NCI-H1436 treated with DMSO at 0.1 percent for 48 hours (cell line): ENCODE measurements around the gene NUFIP2.
"Not testable (repeated sequence)": the region's sequence is repeated elsewhere in the genome, so short reads cannot be mapped to it uniquely, and the experiment has no call there.

Experiments
- DNase-seq: peaks from one replicate; lab custom pipeline; 2025; lab: John Stamatoyannopoulos, UW

NUFIP2 gene

GRCh38 chr17:29238133-29238850, 55.7 kb downstream of the NUFIP2 start:
- DNase-seq: no peak

DNA sequence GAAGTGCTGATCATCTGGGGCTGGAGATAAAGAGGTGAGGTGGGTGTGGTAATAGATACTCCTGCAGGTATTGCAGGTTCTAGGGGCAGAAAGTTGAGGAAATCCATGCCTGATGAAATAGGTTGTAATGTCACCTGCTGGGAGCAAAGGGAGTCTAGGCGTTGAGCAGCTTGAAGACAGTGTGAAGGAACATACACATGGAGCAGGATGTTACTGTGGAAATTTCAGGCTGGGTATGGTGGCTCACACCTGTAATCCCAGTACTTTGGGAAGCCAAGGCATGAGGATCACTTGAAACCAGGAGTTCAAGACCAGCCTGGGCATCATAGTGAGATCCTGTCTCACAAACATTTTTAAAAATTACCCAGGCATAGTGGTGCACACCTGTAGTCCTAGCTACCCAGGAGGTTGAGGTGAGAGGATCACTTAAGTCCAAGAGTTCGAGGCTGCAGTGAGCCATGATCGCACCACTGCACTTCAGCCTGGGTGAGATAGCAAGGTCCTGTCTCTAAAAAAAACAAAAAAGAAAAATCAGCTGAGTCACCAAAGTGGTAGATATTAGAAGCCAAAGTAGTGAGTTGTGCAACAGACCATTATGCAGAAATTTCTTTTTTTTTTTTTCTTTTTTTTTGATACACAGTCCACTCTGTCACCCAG, 56.3 kb downstream of the NUFIP2 start:
- no peak for DNase-seq

DNA sequence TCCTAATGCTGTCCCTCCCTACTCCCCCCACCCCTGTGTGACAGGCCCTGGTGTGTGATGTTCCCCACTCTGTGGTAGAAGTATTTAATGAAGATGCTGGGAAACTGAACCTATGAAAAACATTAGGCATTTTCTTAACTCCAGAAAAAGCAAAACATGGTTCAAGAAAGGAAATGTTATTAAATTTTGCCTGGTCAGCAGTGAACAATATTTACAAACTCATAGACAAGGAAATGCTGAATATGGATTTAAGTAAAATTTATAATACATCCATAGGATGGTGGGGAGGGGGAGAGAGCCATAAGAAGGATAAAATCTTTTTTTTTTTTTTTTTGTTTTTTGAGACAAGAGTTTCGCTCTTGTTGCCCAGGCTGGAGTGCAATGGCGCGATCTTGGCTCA, 58.0 kb downstream of the NUFIP2 start:
- no peak for DNase-seq

DNA sequence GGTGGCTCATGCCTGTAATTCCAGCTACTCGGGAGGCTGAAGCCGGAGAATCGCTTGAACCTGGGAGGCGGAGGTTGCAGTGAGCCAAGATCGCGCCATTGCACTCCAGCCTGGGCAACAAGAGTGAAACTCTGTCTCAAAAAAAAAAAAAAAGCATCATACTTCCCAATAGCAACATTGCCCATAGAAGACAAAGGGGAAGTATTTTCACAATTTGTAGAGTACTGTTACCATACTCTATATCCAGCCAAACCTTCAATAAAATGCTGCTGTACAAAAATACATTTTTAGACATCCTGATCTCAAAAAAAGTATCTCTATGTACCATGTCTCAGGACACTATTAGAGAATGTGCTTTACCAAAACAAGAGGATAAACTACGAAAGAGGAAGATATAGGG, 59.0 kb downstream of the NUFIP2 start:
- DNase-seq: not testable (repeated sequence)

- DNase-seq: no peak
Observed at GRCh38 chr17:29233301-29233700, 60.6 kb downstream of the NUFIP2 start.

DNA sequence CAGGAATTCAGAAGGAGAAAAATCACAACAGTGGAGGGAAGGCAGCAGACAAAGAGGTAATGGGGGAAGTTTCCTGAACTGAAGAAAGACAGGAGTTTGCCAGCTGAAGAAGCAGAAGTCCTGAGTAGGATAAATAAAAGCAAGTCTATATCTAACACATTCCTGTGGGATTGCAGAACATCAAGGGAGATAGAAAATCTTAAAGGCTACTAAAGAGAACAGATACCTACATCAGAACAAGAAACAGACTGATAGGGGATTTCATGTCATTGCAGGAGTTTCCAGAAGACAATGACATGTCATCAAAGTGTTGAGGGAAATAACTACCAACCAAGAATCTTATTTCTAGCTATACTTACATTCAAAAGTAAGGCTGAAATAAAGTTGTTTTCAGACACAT, 68.6 kb downstream of the NUFIP2 start:
- no peak for DNase-seq

- DNase-seq: not testable (repeated sequence)
Observed at GRCh38 chr17:29221338-29221737, 72.6 kb downstream of the NUFIP2 start.

DNA sequence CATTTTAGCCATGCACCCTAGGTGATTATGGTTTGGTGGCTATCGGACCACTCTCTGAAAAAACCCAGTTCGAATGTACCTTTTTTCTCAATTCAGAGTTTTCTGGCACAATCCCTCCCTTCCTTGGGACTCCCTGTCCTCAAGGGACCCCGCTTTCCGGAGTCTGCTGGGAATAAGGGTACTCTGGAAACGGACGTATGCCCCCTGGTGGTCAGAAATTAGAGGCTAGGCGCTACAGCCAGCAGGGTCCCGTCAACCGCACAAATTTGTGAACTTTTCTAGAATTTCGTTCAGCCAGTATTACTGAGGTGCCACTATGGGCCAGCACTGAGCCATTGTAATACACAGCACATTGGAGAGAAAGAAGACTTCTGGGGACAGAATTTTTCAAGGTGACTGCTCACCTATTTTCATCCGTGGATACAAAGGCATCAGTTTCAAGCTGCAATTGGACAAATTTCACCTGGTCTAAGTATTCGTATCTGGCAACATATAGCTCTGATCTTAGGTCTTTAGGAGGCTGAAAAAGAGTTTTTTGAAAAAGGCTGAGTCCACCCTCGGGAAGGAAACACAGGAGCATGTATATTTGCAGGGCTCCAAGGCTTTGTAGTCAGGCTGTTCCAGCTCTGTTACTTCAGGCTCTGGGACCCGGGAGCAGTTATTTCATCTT, 74.4 kb downstream of the NUFIP2 start:
- DNase-seq: peak; percentile 10

- no peak for DNase-seq
Observed at GRCh38 chr17:29216856-29217255, 77.1 kb downstream of the NUFIP2 start.

DNA sequence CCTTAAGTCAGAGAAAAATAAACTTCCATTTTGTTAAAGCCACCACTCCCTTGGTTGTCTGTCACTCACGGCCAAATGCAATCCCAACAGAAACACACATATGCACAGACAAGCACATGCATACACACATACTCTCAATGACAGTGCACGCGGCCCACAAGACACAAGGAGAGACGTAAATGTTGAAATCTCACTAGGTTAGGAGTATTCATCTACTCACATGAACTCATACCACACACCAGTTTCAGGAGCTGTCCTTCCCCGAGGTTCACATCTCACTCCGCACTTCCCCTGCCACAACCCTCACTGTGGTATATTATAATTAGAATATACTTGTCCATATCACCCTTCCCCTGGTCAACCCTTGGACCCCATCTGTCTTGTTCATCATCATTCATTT, 77.8 kb downstream of the NUFIP2 start:
- no peak for DNase-seq

- no peak for DNase-seq
Observed at GRCh38 chr17:29215717-29216116, 78.2 kb downstream of the NUFIP2 start.

DNA sequence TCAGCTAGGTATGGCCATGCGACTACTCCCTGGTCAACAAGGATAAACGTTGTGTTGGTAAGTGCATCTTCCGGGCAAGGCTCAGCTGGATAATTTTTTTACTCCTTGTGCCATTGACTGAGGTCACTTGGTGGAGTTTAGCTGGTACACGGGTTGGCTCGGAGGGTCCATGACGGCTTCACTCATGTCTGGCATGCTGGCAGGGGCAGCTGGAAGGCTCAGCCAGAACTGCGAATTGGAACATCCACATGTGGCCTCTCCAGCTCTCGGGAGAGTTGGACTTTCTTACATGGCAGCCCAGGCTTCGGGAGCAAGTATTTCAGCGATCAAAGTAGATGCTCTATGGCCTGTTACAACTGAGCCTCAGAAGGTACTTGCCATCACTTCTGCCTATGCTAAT, 78.8 kb downstream of the NUFIP2 start:
- DNase-seq: no peak

- no peak for DNase-seq
Observed at GRCh38 chr17:29214215-29215146, 79.5 kb downstream of the NUFIP2 start.

GRCh38 chr17:29212681-29213121, 81.2 kb downstream of the NUFIP2 start:
- DNase-seq: no peak

- no peak for DNase-seq
Observed at GRCh38 chr17:29212094-29212631, 81.8 kb downstream of the NUFIP2 start.

DNA sequence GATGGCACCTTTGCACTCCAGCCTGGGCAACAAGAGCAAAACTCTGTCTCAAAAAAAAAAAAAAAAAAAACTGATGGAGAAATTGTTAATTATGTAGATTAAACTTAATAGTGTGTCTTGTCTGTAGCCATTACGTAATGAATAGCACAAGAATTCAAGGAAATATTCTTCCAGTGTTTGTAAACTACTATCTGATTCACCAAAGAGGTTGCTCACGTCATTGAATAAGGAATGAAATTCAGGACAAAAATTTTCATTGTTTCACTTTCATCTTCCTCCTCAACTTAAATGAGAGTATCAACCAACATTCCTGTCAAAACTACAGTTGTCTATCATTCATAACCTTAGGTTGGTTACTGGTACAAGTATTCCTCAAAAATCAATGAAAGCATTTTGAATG, 83.1 kb downstream of the NUFIP2 start:
- no peak for DNase-seq

GRCh38 chr17:29209073-29209472, 84.9 kb downstream of the NUFIP2 start:
- DNase-seq: no peak

DNA sequence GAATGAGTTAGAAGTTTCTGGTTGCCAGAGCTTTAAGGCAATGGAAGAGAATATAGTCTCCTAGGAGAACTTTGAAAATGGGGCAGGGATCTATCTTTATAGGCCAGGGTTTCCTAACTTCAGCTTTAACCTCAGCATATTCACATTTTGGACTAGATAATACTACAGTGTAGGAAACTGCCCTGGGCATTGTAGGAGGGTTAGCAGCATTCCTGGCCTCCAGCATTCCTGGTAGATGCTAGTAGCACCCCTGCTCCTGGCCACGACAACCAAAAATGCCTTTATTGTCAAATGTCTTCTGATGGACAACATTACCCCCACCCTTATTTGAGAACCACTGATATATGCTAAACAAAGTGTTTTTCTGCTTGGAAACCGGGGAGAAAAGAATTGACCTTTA, 86.0 kb downstream of the NUFIP2 start:
- DNase-seq: no peak
